ACHN (cell line): ENCODE results near the gene ATP6V1A.
"Not testable (repeated sequence)": the region's sequence is repeated elsewhere in the genome, so short reads cannot be mapped to it uniquely, and the experiment has no call there.

Experiments used
- DNase-seq: peaks from one replicate; pipeline ENCODE4 v3.0.0-alpha.2; 2015
- in situ Hi-C: cut with HindIII; loops from 2 replicates; pipeline ENCODE4 v1.10.0; 2017; ENCODE audit warnings: low sequenced_read_pairs, low pct_ligation_motif_present, low pct_unique_long_range_greater_than_20kb

ATP6V1A gene

DNA sequence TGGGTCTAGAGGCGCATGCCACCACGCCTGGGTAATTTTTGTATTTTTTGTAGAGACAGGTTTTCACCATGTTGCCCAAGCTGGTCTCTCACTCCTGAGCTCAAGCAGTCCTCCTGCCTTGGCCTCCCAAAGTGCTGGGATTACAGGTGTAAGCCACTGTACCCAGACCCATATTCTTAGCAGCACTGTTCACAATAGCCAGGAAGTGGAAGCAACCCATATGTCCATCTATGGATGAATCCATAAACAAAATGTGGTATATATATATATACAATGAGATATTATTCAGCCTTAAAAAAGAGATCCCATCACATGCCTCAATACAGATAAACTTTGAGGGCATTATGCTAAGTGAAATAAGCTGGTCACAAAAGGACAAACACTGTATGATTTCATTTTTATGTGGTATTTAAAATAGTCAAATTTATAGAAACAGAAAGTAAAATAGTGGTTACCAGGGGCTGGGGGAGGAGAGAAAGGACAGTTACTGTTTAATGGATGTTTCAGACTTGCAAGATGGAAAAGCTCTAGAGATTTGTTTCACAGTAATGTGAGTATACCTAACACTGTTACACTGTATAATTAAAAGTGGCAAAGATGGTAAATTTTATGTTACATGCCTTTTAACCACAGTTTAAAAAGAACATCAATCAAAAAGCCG lies 56.1 kb downstream of the ATP6V1A start:
- no peak for DNase-seq
- in situ Hi-C loops: no loop called here

DNA sequence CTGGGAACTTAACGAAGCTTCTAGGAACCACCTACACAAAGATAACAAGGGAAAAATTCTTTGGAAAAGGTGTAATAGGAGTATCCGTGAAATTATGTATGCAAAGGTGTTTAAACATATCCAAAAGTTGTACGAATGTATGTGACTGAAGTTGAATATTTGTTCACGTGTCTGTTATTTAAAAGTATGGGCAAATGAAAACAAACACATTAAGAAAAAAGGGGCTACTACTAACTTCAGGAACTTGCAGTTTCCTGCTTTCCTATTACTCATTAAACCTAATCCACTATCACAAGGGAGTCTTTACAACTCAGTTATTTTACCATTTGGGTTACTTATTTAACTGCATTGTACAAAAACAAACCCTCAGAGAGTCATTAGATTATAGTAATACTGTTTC lies 57.8 kb downstream of the ATP6V1A start:
- DNase-seq: peak; percentile 25
- in situ Hi-C loops: no loop called here

DNA sequence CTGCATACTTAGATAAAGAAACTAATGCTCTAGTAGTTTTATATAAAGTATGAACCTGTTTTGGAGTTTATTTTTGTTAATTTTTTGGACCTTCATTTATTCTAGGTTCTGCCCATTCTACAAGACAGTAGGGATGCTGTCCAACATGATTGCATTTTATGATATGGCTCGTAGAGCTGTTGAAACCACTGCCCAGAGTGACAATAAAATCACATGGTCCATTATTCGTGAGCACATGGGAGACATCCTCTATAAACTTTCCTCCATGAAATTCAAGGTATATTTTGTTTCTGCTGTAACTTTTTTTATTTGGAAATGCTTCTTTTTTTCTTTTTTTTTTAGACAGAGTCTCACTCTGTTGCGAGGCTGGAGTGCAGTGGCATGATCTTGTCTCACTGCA lies 58.4 kb downstream of the ATP6V1A start:
- DNase-seq: no peak
- in situ Hi-C loops: no loop called here

DNA sequence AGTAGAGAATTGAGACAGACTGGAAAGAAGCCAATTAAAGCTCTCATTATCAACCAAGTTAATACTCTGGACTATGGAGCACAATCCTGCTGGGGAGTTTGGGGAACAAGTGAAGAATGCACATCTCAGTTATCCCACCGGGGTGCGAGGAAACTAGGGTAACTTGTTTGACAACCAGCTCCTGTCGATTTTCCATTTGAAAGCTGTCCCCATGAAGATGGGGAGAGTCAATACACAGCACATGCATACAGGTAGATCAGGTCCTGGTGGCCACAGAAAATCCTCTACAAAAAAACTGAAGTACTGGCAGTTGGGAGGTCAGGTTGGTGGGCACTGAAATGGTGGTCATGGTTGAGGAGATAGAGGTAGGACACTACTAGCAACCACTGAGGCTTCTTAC lies 66.0 kb downstream of the ATP6V1A start:
- no peak for DNase-seq
- in situ Hi-C loops: no loop called here

DNA sequence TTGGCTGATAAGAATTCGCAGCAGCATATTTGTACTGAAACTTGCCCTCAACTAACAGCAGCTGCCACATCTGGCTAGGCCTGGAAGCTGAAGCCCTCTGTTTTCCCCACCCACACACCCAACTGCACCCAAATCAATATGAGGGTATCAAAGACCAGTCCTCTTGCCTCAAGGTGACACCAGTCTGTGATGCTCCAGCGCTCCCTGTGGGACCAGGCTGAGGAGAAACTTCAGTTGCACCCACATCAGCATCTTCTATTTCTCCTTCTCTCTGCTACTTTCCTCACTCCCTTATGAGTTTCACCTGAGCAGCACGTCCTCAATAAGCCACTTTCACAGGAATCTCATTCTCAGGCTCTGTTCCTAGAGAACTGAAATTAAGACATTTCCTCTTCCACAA lies 73.0 kb downstream of the ATP6V1A start:
- no peak for DNase-seq
- in situ Hi-C loops: no loop called here

DNA sequence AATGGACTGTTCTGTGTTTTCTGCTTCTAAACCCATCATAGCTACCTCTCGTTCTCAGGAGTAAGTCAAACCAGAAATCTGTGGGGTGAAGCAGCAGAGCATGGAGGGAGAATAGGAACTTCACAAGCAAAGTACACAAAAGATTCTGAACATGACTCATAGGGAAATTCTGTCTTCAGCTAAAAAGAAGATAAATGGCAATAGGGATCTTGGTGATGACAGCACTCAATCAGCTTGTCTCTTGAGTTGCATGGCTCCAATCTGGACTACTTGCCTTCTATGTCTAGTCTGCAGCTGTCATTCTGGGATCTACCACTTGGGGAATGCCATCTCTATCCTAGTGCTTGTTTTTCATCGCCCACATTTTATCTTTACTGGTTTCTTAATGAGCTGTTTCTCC lies 78.3 kb downstream of the ATP6V1A start:
- in situ Hi-C loops: no loop called here
- DNase-seq: peak; percentile 8

DNA sequence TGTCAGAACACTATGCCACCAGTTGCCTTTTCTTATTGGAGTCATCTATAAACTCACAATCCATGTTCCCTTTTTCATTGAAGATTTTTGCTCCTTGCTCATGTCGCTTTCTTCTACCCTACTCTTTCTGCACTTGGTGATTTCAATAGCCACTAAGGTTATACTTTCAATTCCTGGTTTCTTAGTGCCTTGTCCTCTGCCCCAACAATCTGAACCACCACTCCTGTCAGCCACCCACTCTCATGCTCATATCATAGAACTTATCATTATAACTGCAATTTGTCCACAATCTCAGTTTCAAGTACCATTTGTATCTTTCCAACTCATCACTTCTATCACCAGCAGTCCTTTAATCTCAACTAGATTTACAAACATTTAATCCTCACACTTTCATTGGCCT lies 81.8 kb downstream of the ATP6V1A start:
- no peak for DNase-seq
- in situ Hi-C loops: no loop called here

DNA sequence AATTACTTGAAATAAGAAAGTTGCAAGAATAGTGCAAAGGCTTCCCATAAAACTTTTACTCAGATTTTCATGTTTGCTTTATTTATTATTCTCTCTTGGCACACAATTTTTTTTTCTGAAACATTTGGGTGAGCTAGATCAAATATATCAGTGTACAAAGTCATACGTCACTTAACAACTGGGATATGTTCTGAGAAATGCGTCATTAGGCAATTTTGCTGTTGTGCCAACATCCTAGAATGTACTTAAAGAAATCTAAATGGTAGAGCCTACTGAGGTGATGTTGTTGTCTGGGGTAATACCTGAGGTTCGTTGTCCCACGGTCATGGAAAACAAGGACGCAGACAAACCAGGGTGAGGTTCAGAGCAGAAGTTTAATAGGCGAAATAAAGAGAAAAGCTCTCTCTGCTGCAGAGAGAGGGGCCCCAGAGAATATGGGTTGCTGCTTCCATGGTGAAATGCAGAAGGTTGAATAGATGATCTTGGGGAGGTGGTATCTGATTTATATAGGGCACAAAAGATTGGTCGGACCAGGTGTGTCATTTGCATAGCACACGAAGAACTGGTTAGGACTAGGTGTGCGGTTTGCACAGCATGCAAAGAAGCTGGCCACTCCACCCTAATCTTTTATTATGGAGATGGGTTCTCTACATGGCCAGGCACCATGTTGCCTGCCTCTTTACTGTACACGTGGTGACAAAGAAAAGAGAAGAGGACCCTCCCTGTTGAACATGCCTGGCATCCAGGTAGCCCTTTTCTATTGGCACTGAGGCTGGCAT lies 82.9 kb downstream of the ATP6V1A start:
- DNase-seq: no peak
- in situ Hi-C loops: no loop called here

DNA sequence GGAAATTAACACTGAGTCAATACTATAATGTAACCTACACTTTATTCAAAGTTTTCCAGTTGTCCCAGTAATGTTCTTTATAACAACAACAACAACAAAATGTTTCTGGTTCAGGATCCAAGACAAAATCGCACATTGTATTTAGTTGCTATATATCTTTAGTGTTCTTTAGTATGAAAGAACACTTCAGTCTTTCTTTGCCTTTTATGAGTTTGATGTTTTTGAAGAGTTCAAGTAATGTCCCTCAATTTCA lies 84.2 kb downstream of the ATP6V1A start:
- DNase-seq: no peak
- in situ Hi-C loops: no loop called here

DNA sequence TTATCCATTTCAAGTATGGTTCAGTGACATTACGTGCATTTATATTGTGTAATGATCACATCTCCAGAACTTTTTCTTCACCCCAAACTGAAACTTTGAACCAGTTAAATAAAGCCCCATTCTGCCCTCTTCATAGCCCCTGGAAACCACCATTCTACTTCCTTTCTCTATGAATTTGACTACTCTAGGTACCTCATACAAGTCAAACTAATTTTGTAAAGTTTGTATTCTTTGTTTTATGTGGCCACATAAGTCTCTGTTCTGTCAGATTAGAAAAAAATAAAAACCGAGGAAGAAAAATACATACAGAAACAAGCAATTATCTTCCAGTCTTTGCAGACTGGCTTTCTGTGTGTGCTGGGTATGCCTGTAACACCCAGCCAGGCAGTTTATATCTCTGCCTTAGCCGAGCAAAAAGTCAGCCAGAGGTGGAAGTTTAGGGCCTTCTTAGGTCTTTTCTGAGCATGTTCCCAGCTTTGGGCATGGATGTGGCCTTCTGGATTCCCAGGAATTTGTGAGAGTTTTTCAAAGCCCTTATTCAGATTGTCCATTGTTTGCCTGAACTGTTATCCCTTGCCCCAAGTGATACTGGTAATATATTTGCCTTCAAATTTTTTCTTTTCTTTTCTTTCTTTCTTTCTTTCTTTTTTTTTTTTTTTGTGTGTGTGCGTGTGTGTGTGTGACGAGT lies 85.8 kb downstream of the ATP6V1A start:
- no peak for DNase-seq
- in situ Hi-C loops: no loop called here

DNA sequence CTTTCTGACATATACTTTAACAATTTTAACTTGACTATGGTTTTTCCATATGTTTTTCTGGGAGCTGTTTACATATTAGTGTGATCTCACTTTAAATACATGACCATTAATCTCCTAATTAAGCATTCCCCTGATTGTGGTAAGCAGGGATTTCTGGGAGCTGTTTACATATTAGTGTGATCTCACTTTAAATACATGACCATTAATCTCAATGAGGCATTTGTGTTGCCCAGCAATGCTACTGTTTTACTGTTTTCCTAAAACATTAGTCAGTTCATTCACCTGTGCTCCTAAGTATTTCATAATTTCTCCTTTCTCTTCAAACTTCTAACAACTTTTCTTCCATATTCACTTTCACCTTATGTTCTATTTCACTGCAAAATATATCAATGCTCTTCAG lies 88.1 kb downstream of the ATP6V1A start:
- in situ Hi-C loops: no loop called here
- DNase-seq: no peak

DNA sequence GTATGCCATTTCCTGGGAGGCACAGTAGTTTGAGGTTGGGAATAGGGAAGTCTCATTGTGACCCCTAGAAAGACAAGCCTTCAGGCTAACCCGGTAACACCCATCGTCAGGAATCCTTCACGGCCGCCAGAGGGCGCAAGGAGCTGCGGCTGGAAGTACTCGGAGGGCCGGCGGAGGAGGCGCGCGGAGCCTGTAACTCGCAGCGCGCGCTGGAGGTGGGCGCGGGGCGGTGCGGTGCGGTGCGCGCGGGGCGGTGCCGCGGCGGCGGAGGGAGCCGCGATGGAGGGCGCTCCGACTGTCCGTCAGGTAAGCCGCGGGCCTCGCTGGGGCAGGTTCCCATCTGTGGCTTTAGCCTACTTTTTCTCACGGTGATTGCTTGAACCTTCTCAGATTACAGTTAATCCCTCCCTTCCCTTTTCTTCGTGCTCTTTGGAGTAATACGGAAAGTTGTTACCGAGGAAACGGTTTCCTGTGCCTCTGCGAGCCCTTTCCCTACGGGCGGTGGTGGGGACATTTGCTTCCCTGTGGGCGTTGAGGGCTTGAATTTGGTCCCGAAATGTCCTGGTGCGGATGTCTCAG lies 91.9 kb downstream of the ATP6V1A start, which contains the start of gene GRAMD1C:
GRAMD1C (plus strand) TSS at position 158 of the 579 bp plus-strand sequence; CDS start at position 280, 122 bp downstream.
- peak; percentile 85 for DNase-seq
- in situ Hi-C loops: no loop called here

DNA sequence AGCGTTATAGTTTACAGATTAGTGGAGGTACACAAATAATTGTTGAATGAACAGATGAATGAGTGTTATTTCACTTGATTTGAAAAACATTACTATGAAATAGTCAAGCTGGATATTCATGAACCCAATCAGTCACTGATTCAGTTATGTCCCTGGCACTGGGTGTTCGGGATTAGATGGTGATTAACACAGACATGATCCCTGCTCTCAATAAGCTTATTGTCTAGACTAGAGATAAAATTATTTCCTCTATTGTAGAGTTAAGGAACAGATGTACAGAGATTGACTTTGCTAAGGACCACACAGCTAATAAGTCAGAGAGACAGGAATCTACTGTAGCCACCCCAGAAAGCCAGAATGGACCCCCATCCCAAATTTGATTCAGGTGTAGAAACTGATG lies 92.7 kb downstream of the ATP6V1A start:
- DNase-seq: no peak
- in situ Hi-C loops: no loop called here

DNA sequence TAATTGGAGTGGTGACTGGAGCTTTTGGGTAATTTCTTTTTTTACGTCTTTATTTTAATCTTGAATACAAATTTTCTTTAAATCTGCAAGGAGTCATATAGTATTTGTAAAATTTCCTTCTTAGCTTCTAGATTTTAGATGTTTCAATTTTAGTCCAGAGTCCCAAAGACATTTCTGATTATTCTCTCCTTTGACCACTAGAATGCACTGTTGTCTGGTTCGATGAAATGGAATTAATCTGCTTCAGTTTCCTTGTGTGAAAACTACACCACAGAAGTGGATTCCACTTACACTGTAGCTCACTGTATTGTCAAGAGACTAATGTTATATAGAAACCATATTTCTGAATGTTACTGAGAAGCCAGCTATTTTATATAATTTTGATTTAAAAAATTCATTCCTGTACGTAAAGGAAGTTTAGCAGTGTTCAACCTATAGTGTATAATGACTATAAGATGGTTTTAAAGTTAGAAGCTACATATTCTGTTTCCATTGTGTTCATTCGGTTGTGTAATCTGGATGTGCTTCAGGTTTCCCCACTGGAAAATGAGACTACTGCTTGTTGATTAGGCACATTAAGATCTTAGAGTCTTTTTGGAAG lies 97.9 kb downstream of the ATP6V1A start:
- DNase-seq: peak; percentile 51
- in situ Hi-C loops: no loop called here

DNA sequence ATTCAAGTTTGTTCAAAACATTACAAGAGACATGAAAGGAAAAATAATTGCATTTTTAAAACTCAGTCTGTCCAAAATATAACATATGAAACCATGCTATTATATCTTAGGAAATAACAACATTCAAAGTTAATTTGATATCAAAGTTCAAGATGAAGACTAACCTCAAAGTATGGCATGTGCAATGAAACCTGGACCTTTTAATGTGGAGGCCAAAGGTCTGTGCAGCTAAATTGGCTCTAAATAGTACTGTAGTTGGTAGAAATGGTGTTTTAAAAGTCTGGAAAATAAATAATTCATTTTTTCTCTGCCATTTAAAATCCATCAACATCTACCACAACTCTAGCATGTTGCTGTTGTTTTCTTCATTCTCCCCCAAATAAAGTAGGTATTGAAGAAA lies 100.4 kb downstream of the ATP6V1A start:
- no peak for DNase-seq
- in situ Hi-C loops: no loop called here

DNA sequence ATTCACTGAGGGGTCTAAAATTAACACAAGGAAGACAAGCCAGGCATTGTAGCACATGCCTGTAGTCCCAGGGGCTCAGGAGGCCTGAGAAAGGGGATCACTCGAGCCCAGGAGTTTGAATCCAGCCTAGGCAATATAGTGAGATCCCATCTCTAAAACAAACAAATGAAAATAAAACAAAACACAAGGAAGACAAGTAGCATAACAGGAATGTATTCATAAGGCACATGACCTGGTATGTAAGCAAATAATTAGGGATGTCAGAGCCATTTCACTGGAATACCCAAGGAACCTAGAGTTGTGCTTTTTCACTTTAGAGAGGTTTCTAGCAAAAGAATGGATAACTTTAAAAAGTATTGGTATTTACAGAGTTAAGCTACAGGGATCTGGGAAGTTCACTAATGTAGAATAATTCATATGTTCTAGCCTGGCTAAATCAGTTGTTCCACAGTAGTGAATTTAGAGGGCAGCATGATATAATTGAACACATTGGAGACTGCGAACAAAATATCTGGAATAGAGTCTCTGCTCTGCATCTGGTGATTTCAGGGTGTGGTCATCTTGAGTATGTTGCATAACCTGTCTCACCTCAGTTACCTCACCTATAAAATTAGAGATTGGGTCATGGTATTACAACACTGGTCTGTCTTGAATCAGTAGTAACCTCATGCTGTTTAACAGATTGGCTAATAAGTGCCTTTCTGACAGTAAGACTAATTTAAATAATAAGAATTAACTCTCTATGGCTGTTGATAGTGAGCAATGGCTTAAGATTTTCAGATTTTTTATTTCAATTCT lies 101.0 kb downstream of the ATP6V1A start:
- in situ Hi-C loops: no loop called here
- DNase-seq: no peak

DNA sequence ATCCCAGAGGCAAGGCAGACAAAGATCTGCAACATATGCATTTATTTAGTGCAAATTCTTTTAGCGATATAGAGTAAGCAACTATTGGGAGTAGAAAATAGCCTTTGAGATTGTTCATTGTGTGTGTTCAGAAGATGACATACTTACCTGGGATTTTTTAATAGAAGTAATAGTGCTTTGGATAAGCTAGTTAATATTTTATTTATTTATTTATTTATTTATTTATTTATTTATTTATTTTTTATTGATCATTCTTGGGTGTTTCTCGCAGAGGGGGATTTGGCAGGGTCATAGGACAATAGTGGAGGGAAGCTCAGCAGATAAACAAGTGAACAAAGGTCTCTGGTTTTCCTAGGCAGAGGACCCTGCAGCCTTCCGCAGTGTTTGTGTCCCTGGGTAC lies 102.2 kb downstream of the ATP6V1A start:
- DNase-seq, in situ Hi-C loops: not testable (repeated sequence)

DNA sequence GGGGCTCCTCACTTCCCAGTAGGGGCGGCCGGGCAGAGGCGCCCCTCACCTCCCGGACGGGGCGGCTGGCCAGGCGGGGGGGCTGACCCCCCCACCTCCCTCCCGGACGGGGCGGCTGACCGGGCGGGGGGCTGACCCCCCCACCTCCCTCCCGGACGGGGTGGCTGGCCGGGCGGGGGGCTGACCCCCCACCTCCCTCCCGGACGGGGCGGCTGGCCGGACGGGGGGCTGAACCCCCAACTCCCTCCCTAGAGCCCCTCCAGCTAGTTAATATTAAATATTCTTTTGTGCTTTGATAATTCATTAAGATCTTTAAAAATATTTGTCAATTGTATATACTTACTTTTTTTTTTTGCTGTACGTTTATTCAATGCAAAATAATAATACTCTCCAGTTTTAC lies 103.0 kb downstream of the ATP6V1A start:
- in situ Hi-C loops, DNase-seq: not testable (repeated sequence)
